Measurements from ENCODE around the gene APC.
A peak's percentile ranks its signal among the peaks of the same experiment; 100 is the strongest.
"Not testable (repeated sequence)": the region's sequence is repeated elsewhere in the genome, so short reads cannot be mapped to it uniquely, and the experiment has no call there.

APC gene

GRCh38 chr5:112854651-112855050 is 117.0 kb downstream of the APC start:
- H3K4me3 ChIP-seq (ENCODE audit: low read depth, low read length): no peak overlapping the region
- H3K9me3 ChIP-seq (ENCODE audit: control insufficient read depth, insufficient read depth, low read length): no peaks in the 10 kb centered on the region
- H3K27ac ChIP-seq (ENCODE audit: low read depth, low read length): no peak overlapping the region
- H3K27me3 ChIP-seq (ENCODE audit: control insufficient read depth, insufficient read depth, low read length): no peaks in the 10 kb centered on the region
- no peak overlapping the region for H3K9ac ChIP-seq (ENCODE audit: low read depth, low read length)
- no peaks in the 10 kb centered on the region for H3K4me1 ChIP-seq (ENCODE audit: control insufficient read depth, insufficient read depth, low read length)
- H3K36me3 ChIP-seq (ENCODE audit: control insufficient read depth, insufficient read depth, low read length): no peaks in the 10 kb centered on the region

DNA sequence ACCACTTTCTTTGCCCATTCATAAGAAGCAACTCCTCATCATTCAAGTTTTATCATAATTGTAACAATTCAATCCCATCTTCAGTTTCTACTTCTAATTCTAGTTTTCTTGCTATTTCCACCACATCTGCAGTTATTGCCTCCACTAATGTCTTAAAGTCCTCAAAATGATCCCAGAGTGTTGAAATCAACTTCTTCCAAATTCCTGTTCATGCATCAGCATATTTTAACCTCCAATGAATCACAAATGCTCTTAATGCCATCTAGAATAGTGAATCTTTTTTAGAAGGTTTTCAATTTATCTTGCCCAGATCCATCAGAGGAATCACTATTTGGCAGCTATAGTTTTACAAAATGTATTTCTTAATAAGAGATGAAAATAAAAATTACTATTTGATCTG is 120.2 kb downstream of the APC start:
- no peaks in the 10 kb centered on the region for H3K9me3 ChIP-seq (ENCODE audit: control insufficient read depth, insufficient read depth, low read length)
- no peak overlapping the region for H3K27ac ChIP-seq (ENCODE audit: low read depth, low read length)
- H3K27me3 ChIP-seq (ENCODE audit: control insufficient read depth, insufficient read depth, low read length): no peaks in the 10 kb centered on the region
- no peak overlapping the region for H3K4me3 ChIP-seq (ENCODE audit: low read depth, low read length)
- peaks cover 5% of the 10 kb centered on the region for H3K36me3 ChIP-seq (ENCODE audit: control insufficient read depth, insufficient read depth, low read length)
- H3K9ac ChIP-seq (ENCODE audit: low read depth, low read length): no peak overlapping the region
- peaks cover 6% of the 10 kb centered on the region; the same call in 1 of the 2 replicates for H3K4me1 ChIP-seq (ENCODE audit: control insufficient read depth, insufficient read depth, low read length)

GRCh38 chr5:112860571-112860928 is 122.9 kb downstream of the APC start:
- Histone ChIP-seq H3K9ac (ENCODE audit: low read depth, low read length) (peak overlapping the region; percentile 87), H3K4me3 (ENCODE audit: low read depth, low read length) (peak overlapping the region; percentile 91), H3K27ac (ENCODE audit: low read depth, low read length) (peak overlapping the region; percentile 88), H3K36me3 (ENCODE audit: control insufficient read depth, insufficient read depth, low read length) (peaks cover 32% of the 10 kb centered on the region)
- not testable (repeated sequence) for H3K9me3 ChIP-seq (ENCODE audit: control insufficient read depth, insufficient read depth, low read length); H3K4me1 ChIP-seq (ENCODE audit: control insufficient read depth, insufficient read depth, low read length); H3K27me3 ChIP-seq (ENCODE audit: control insufficient read depth, insufficient read depth, low read length)

- H3K9me3 ChIP-seq (ENCODE audit: control insufficient read depth, insufficient read depth, low read length): no peaks in the 10 kb centered on the region
Measured at GRCh38 chr5:112860929-112861637, 123.4 kb downstream of the APC start, which contains the start of gene SRP19. Gene SRP19, plus strand, starts transcription at chr5:112861287. Its CDS starts 90 bp downstream, at chr5:112861377.

GRCh38 chr5:112861638-112861985 is 123.9 kb downstream of the APC start:
- Histone ChIP-seq H3K9ac (ENCODE audit: low read depth, low read length) (peak overlapping the region; percentile 87), H3K27ac (ENCODE audit: low read depth, low read length) (peak overlapping the region; percentile 88), H3K4me1 (ENCODE audit: control insufficient read depth, insufficient read depth, low read length) (peaks cover 6% of the 10 kb centered on the region; the same call in 1 of the 2 replicates), H3K27me3 (ENCODE audit: control insufficient read depth, insufficient read depth, low read length) (no peaks in the 10 kb centered on the region), H3K9me3 (ENCODE audit: control insufficient read depth, insufficient read depth, low read length) (no peaks in the 10 kb centered on the region), H3K36me3 (ENCODE audit: control insufficient read depth, insufficient read depth, low read length) (peaks cover 38% of the 10 kb centered on the region), H3K4me3 (ENCODE audit: low read depth, low read length) (peak overlapping the region; percentile 91)

More at GRCh38 chr5:112860929-112861637, 123.4 kb downstream of the APC start, which contains the start of gene SRP19:
- Histone ChIP-seq H3K4me1 (ENCODE audit: control insufficient read depth, insufficient read depth, low read length) (peaks cover 6% of the 10 kb centered on the region; the same call in 1 of the 2 replicates), H3K27me3 (ENCODE audit: control insufficient read depth, insufficient read depth, low read length) (no peaks in the 10 kb centered on the region), H3K27ac (ENCODE audit: low read depth, low read length) (peak within 1 kb of the TSS; percentile 88), H3K36me3 (ENCODE audit: control insufficient read depth, insufficient read depth, low read length) (peaks cover 33% of the 10 kb centered on the region), H3K9ac (ENCODE audit: low read depth, low read length) (peak within 1 kb of the TSS; percentile 87), H3K4me3 (ENCODE audit: low read depth, low read length) (peak within 1 kb of the TSS; percentile 91)

DNA sequence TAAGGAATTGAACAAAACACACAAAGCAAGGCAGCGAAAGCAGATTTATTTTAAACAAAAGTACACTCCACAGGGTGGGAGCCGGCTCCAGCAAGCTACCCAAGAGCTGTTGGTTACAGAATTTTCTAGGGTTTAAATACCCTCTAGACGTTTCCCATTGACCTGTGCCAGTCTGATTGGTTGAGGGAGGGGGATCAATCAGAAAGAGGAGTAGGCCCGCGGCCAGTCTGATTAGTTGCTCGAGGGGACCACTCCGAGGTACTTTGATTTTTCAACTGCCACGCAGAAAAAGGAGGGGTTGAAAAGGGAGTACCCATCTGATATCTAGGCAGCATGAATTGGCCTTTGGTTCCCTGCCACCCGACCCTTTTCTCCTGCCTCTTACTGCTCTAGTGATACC is 124.4 kb downstream of the APC start:
- H3K27me3 ChIP-seq (ENCODE audit: control insufficient read depth, insufficient read depth, low read length): no peaks in the 10 kb centered on the region
- H3K4me1 ChIP-seq (ENCODE audit: control insufficient read depth, insufficient read depth, low read length): peaks cover 6% of the 10 kb centered on the region; the same call in 1 of the 2 replicates
- H3K36me3 ChIP-seq (ENCODE audit: control insufficient read depth, insufficient read depth, low read length): peaks cover 43% of the 10 kb centered on the region
- no peak overlapping the region for H3K27ac ChIP-seq (ENCODE audit: low read depth, low read length)
- no peaks in the 10 kb centered on the region for H3K9me3 ChIP-seq (ENCODE audit: control insufficient read depth, insufficient read depth, low read length)
- peak overlapping the region; percentile 87; the same call in 1 of the 2 replicates for H3K9ac ChIP-seq (ENCODE audit: low read depth, low read length)
- H3K4me3 ChIP-seq (ENCODE audit: low read depth, low read length): peak overlapping the region; percentile 91

DNA sequence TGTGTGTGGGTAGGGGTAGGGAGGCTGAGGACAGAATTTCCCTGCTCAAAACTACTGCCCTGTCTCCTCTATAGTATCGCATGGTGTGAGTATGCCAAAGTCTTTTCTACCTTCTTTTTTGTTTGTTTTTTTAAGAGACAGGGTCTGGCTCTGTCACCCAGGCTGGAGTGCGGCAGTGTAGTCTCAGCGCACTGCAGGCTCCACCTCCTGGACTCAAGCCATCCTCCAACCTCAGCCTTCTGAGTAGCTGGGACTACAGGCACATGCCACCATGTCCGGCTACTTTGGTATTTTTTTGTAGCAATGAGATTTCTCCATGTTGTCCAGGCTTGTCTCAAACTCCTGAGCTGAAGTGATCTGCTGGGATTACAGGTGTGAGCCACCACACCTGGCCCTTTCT is 125.9 kb downstream of the APC start:
- no peaks in the 10 kb centered on the region for H3K27me3 ChIP-seq (ENCODE audit: control insufficient read depth, insufficient read depth, low read length)
- no peak overlapping the region for H3K9ac ChIP-seq (ENCODE audit: low read depth, low read length)
- peaks cover 6% of the 10 kb centered on the region; the same call in 1 of the 2 replicates for H3K4me1 ChIP-seq (ENCODE audit: control insufficient read depth, insufficient read depth, low read length)
- peaks cover 57% of the 10 kb centered on the region for H3K36me3 ChIP-seq (ENCODE audit: control insufficient read depth, insufficient read depth, low read length)
- no peaks in the 10 kb centered on the region for H3K9me3 ChIP-seq (ENCODE audit: control insufficient read depth, insufficient read depth, low read length)
- H3K4me3 ChIP-seq (ENCODE audit: low read depth, low read length): no peak overlapping the region
- no peak overlapping the region for H3K27ac ChIP-seq (ENCODE audit: low read depth, low read length)

DNA sequence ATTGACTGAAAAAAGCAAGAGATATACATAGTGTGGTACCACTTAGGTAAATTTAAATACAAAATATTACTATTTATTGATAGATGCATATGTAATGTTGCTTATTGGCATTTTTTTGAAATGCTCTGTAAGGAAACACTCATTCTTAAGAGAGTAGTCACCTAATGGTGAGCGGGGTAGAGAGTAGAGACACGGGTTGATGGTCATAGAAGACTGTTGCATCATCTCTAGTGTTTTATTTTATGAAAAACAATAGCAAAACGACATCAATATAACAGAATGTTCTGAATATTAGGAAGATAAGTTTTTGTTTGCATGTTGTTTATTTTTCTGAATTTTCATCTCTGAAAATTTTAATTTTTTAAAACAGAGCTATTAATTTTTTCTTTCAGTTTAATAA is 127.4 kb downstream of the APC start:
- Histone ChIP-seq H3K4me1 (ENCODE audit: control insufficient read depth, insufficient read depth, low read length) (peaks cover 6% of the 10 kb centered on the region; the same call in 1 of the 2 replicates), H3K27me3 (ENCODE audit: control insufficient read depth, insufficient read depth, low read length) (no peaks in the 10 kb centered on the region), H3K4me3 (ENCODE audit: low read depth, low read length) (no peak overlapping the region), H3K9ac (ENCODE audit: low read depth, low read length) (no peak overlapping the region), H3K27ac (ENCODE audit: low read depth, low read length) (no peak overlapping the region), H3K9me3 (ENCODE audit: control insufficient read depth, insufficient read depth, low read length) (no peaks in the 10 kb centered on the region), H3K36me3 (ENCODE audit: control insufficient read depth, insufficient read depth, low read length) (peaks cover 73% of the 10 kb centered on the region)

GRCh38 chr5:112866739-112867138 is 129.1 kb downstream of the APC start:
- Histone ChIP-seq H3K4me1 (ENCODE audit: control insufficient read depth, insufficient read depth, low read length) (peaks cover 6% of the 10 kb centered on the region; the same call in 1 of the 2 replicates), H3K9ac (ENCODE audit: low read depth, low read length) (no peak overlapping the region), H3K27me3 (ENCODE audit: control insufficient read depth, insufficient read depth, low read length) (no peaks in the 10 kb centered on the region), H3K36me3 (ENCODE audit: control insufficient read depth, insufficient read depth, low read length) (peaks cover 87% of the 10 kb centered on the region), H3K4me3 (ENCODE audit: low read depth, low read length) (no peak overlapping the region), H3K27ac (ENCODE audit: low read depth, low read length) (no peak overlapping the region), H3K9me3 (ENCODE audit: control insufficient read depth, insufficient read depth, low read length) (no peaks in the 10 kb centered on the region)

GRCh38 chr5:112867411-112867810 is 129.7 kb downstream of the APC start:
- peaks cover 3% of the 10 kb centered on the region; the same call in 1 of the 2 replicates for H3K4me1 ChIP-seq (ENCODE audit: control insufficient read depth, insufficient read depth, low read length)
- peaks cover 90% of the 10 kb centered on the region for H3K36me3 ChIP-seq (ENCODE audit: control insufficient read depth, insufficient read depth, low read length)

GRCh38 chr5:112869948-112870347 is 132.3 kb downstream of the APC start:
- Histone ChIP-seq H3K36me3 (ENCODE audit: control insufficient read depth, insufficient read depth, low read length) (peaks cover 68% of the 10 kb centered on the region), H3K4me1 (ENCODE audit: control insufficient read depth, insufficient read depth, low read length) (no peaks in the 10 kb centered on the region), H3K27ac (ENCODE audit: low read depth, low read length) (no peak overlapping the region), H3K27me3 (ENCODE audit: control insufficient read depth, insufficient read depth, low read length) (no peaks in the 10 kb centered on the region), H3K9ac (ENCODE audit: low read depth, low read length) (no peak overlapping the region), H3K4me3 (ENCODE audit: low read depth, low read length) (no peak overlapping the region), H3K9me3 (ENCODE audit: control insufficient read depth, insufficient read depth, low read length) (no peaks in the 10 kb centered on the region)

More at GRCh38 chr5:112867411-112867810, 129.7 kb downstream of the APC start:
- H3K27me3 ChIP-seq (ENCODE audit: control insufficient read depth, insufficient read depth, low read length): no peaks in the 10 kb centered on the region
- no peaks in the 10 kb centered on the region for H3K9me3 ChIP-seq (ENCODE audit: control insufficient read depth, insufficient read depth, low read length)
- no peak overlapping the region for H3K27ac ChIP-seq (ENCODE audit: low read depth, low read length)
- no peak overlapping the region for H3K4me3 ChIP-seq (ENCODE audit: low read depth, low read length)
- no peak overlapping the region for H3K9ac ChIP-seq (ENCODE audit: low read depth, low read length)

Data from HUES48 (cell line).